HG03565 (cell line): ENCODE results near the gene SLC29A4.

Experiments
- ATAC-seq: cut with Tn5 transposase; IDR thresholded peaks from one replicate; pipeline ENCODE4 v1.9.1; 2021; ENCODE audit warnings: mild to moderate bottlenecking, moderate library complexity; ENCODE audit not compliant: unreplicated experiment

SLC29A4 gene

GRCh38 chr7:5350600-5351385, 68.0 kb downstream of the SLC29A4 start:
- no peak for ATAC-seq

GRCh38 chr7:5351507-5352265, 68.9 kb downstream of the SLC29A4 start:
- no peak for ATAC-seq

- no peak for ATAC-seq
Observed at GRCh38 chr7:5352440-5353010, 69.8 kb downstream of the SLC29A4 start.

- no peak for ATAC-seq
Observed at GRCh38 chr7:5354460-5355232, 71.9 kb downstream of the SLC29A4 start.
